K562 (cell line): ENCODE measurements around the gene ID2.

Experiments used
- LARP7 ChIP-seq: fragments of 450-650 bp; IDR thresholded peaks from 2 replicates; pipeline ENCODE4 v1.6.1; 2016
- YY1 ChIP-seq, 3 experiments: IDR thresholded peaks; 2 replicates each; pipeline ENCODE4 v1.6.1; 2011; ENCODE audit warnings: low read length in 2 of 3, mild to moderate bottlenecking in 2 of 3, moderate library complexity in 2 of 3, borderline replicate concordance in 1 of 3, control low read depth in 1 of 3, low read depth in 1 of 3; ENCODE audit not compliant: insufficient read depth in 3 of 3, insufficient replicate concordance in 2 of 3, control insufficient read depth in 1 of 3, insufficient read length in 1 of 3; ENCODE audit errors: extremely low read depth in 1 of 3

DNA sequence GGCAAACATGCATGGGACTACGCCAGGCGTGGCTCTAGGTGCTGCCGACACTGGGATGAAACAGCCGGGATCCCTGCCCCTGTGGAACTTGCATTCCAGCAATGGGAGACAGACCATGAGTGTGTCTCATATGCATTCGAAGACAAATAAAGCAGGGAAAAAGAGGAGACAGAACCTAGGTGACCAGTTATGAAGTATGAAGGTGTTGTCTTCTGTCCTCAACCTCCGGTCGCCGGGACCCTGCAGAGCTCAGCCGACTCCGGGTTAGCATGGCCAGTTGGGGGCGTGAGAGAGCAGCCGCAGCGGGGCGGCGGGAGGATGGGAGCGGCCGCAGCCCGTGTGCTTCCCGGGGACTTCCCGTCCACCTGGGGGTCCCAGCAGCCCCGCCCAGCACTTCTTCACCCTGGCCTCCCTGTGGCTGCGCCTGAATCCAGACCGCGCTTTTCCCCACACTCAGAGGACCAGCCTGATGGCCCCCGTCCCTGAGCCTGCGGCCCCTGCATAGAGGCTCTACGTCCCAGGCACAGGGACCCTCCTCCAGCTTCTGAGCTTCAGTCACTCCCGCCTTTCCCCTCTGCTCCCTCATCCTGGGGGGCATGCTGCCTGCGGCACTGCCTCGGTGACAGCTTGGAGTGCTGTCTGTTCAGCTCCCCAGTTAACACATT lies 11.4 kb downstream of the ID2 start:
- TF ChIP-seq YY1 (IDR thresholded peaks at IDR 0.05; ENCODE audit: borderline replicate concordance in 1 of 3, control insufficient read depth in 1 of 3, extremely low read depth in 1 of 3, insufficient read depth in 3 of 3, insufficient read length in 1 of 3, insufficient replicate concordance in 2 of 3, low read depth in 1 of 3, low read length in 2 of 3) (no peak), LARP7 (no peak)
